ENCODE results near the gene PRR5L.

DNA sequence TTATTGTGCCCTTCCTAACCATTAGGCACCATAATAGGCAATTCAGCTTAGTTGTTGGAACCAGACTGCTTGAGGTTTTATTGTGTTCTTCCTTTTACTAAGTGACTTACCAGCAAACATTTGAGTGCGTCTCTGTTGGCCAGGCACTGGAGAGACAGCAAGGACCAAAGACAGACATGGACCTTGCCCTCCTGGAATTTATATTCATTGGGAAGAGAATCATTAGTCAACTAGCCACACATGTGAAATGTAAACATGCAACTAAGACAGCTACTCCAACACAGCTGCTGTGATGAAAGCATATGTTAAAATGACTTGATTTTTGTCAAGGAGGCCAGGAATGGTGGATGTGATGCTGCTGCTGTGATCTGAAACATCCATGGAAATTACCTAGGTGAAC, 107.6 kb downstream of the PRR5L start:
- TF ChIP-seq SMC3 (IDR thresholded peaks at IDR 0.05; ENCODE audit: low read depth, low read length) (no peak), CHD2 (IDR thresholded peaks at IDR 0.05; ENCODE audit: low read length, partially characterized antibody) (no peak), JUND (IDR thresholded peaks at IDR 0.05) (no peak), USF2 (IDR thresholded peaks at IDR 0.05; ENCODE audit: borderline replicate concordance, low read depth, low read length) (no peak)
- TF ChIP-seq, protein P1, sequence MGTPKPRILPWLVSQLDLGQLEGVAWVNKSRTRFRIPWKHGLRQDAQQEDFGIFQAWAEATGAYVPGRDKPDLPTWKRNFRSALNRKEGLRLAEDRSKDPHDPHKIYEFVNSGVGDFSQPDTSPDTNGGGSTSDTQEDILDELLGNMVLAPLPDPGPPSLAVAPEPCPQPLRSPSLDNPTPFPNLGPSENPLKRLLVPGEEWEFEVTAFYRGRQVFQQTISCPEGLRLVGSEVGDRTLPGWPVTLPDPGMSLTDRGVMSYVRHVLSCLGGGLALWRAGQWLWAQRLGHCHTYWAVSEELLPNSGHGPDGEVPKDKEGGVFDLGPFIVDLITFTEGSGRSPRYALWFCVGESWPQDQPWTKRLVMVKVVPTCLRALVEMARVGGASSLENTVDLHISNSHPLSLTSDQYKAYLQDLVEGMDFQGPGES (IDR thresholded peaks at IDR 0.05; ENCODE audit: low read depth, low read length) = no peak

Measured in SK-N-SH (cell line).